ENCODE measurements around the gene ERFE. TPM values are rescaled to one million over a fixed set of nuclear protein-coding genes. Genes with fewer than 3 reads are reported as not detected.

Gene ERFE
- total and polyA plus RNA-seq, 10 of the 15 experiments (the other 5 are each of a cell fraction or from before 2014, with no cell fraction given): not detected

DNA sequence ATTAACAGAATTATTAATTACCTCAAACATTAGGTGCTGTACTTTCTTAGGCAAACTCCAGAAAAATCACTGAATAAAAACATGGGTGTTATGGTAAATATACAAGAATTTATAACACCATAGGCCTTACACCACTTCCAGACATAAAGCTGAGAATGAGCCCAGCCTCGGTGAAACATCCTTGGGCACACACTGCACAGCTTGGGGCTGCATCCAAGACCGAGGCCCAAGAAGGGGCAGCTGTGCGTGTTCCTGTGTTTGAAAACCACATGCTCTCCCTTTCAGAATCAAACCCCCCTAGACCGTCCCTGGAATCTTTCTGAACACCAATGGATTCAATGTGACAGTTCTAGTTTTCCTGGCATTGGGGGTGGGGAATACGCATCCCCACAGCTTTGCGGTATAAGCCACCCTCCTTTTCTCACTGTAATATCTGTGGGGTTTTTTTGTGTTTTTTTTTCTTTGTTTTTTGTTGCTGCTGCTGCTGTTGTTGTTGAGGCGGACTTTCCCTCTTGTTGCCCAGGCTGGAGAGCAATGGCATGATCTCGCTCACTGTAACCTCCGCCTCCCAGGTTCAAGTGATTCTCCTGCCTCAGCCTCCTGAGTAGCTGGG lies 12.9 kb downstream of the ERFE start:
- Histone ChIP-seq H3K79me2 (ENCODE audit: control insufficient read depth, insufficient read depth, low read length) (no peaks in the 10 kb centered on the region), H3K27ac (ENCODE audit: control insufficient read depth, insufficient read depth) (no peak overlapping the region), H3K9ac (ENCODE audit: control insufficient read depth, insufficient read depth, low read length) (no peak overlapping the region), H3K4me2 (ENCODE audit: control insufficient read depth, insufficient read depth) (no peak overlapping the region), H3K4me3 (no peak overlapping the region), H2AFZ (ENCODE audit: control insufficient read depth, low read depth, low read length) (no peak overlapping the region), H3K4me1 (ENCODE audit: control insufficient read depth, insufficient read depth, low read length) (no peaks in the 10 kb centered on the region), H3K36me3 (ENCODE audit: control insufficient read depth in 2 of 2, insufficient read depth in 2 of 2, low read length in 1 of 2) (peaks cover 10 to 28% of the 10 kb centered on the region in 2 experiments), H4K20me1 (ENCODE audit: control insufficient read depth, insufficient read depth) (no peaks in the 10 kb centered on the region; the same call in 1 of the 2 replicates), H3K27me3 (replicated peaks in 1 of 2; ENCODE audit: control insufficient read depth in 2 of 2, insufficient read depth in 2 of 2, low read length in 1 of 2) (no peaks in the 10 kb centered on the region), H3K9me3 (replicated peaks; ENCODE audit: control insufficient read depth, insufficient read depth, low read length) (no peaks in the 10 kb centered on the region)
- RAD21 ChIA-PET (ENCODE audit: unreplicated experiment): interaction anchor here (1.2 kb wide), 1 partner anchor 92 kb away, joined by 4 read pairs; no protein-coding TSS in a partner anchor
- in situ Hi-C loops (cut with MboI) (no loop called here), intact Hi-C loops (cut with micrococcal nuclease; ENCODE audit: unreplicated experiment) (no loop called here)
- FAIRE-seq (no peak), DNase-seq (ENCODE audit: low read depth, low spot score) (no peak), ATAC-seq (no peak)
- SMC1A ChIA-PET (ENCODE audit: uncharacterized antibody, unreplicated experiment): no interaction called here
- POLR2A ChIA-PET: no interaction called here
- WGBS (ENCODE audit: insufficient coverage, insufficient replicate concordance, low lambda C conversion rate, missing lambda C conversion rate): 96% methylated on average over 9 of the region's 9 CpGs
- no TSS peak for BruUV-seq (replicated peaks)
- CTCF ChIA-PET: no interaction called here
- TF ChIP-seq SMARCA5 (IDR thresholded peaks at IDR 0.05) (no peak), CEBPZ (IDR thresholded peaks at IDR 0.05; ENCODE audit: low read depth, low read length) (no peak), CREM (IDR thresholded peaks at IDR 0.05; ENCODE audit: low read depth) (no peak), HDAC6 (IDR thresholded peaks at IDR 0.05; ENCODE audit: unreplicated experiment) (no peak), HDAC2 (IDR thresholded peaks at IDR 0.05) (no peak)

Data from GM12878 (cell line).